ENCODE results near the gene ERBB3.

- TF ChIP-seq ZNF274 (IDR thresholded peaks at IDR 0.05; ENCODE audit: low read depth, low read length) (no peak), SUZ12 (IDR thresholded peaks at IDR 0.05; ENCODE audit: extremely low read depth, insufficient read depth, insufficient read length) (no peak)
Measured at GRCh38 chr12:56099787-56100186, 19.8 kb downstream of the ERBB3 start.

Data from NT2/D1 (cell line).